DMS79 (cell line): ENCODE measurements around the gene SCNN1B.

Experiments used
- DNase-seq: peaks from one replicate; lab custom pipeline; 2025; lab: John Stamatoyannopoulos, UW

SCNN1B gene

DNA sequence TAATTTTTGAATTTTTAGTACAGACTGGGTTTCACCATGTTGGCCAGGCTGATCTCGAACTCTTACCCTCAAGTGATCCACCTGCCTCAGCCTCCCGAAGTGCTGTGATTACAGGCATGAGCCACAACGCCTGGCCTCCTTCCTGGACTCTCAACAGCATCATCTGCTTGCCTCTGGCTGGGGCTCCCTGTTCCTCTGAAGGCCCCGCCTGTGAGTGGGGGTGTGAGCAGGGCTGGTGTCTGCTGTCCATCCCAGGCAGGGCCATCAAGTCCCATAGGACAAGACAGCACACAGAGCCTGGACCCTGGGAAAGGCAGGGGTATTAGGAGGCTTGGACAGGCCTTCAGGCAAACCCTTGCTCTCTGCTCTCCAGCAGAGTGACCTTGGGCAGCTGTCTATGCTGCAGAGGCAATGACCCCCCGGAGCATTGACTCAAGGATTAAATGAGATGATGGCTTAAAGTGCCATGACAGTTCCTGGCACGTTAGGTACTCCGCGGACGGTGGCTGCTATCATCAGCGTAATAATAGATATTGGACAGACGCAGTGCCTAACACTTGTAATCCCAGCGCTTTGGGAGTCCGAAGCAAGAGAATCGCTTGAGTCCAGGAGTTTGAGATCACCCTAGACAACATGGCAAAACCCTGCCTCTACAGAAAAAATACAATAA lies 19.2 kb downstream of the SCNN1B start:
- no peak for DNase-seq

DNA sequence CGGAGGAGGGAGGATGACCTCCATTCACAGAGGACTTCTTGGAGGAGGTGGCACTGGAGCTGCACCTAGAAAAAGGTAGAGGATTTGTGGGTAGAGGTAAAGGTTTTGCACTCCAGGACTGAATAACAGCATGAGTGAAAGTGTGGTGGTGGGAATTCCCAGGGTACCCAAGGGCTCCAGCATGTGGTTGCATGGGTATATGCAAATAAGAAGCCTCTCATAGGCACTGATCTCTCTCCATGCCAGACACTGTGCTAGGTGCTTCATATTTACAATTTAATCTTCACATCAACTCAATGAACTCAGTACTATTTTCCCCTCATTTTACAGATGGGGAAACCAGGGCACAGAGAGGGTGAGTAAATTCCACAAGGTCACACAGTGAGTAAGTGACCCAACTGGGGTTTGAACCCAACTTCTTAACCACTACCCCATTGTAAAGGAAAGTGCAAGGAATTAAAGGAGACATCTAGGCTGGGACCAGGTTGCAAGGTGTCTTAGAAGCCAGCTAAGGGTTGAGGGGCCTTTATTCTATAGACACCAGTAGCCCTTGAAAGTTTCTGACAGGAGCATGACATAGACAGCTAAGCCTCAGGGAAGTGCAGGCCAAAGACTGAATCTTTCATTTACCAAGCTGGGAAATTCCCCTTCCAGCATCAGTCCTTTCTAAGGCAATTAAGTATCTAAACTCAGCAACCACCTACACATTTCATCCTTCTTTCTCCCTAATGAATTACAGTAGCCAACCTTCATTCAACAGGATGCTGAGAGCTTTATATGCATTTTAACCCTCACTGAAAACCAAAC lies 21.3 kb downstream of the SCNN1B start:
- DNase-seq: no peak

- DNase-seq: peak; percentile 82
Measured at GRCh38 chr16:23324727-23325126, 22.6 kb downstream of the SCNN1B start.

- no peak for DNase-seq
Measured at GRCh38 chr16:23327836-23328235, 25.7 kb downstream of the SCNN1B start.

DNA sequence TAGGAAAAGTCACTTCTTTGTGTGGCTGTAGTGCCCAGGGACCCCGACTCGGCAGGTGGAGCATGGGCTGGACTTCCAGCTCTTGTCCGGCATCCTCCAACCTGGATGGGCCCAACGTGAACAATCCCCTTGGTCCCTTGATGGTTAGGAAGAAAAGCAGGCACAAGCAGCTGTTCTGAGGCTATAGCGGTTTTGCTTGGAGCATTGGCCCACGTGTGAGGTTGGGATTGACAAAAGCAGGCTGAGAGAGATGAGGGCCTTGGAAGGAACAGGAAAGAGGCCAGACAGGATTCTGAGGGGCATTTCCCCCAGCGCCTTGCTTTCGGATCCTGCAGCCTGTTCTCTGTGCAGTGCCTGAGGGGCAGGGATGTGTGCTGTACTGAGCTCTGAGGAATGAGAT lies 28.1 kb downstream of the SCNN1B start:
- no peak for DNase-seq

DNA sequence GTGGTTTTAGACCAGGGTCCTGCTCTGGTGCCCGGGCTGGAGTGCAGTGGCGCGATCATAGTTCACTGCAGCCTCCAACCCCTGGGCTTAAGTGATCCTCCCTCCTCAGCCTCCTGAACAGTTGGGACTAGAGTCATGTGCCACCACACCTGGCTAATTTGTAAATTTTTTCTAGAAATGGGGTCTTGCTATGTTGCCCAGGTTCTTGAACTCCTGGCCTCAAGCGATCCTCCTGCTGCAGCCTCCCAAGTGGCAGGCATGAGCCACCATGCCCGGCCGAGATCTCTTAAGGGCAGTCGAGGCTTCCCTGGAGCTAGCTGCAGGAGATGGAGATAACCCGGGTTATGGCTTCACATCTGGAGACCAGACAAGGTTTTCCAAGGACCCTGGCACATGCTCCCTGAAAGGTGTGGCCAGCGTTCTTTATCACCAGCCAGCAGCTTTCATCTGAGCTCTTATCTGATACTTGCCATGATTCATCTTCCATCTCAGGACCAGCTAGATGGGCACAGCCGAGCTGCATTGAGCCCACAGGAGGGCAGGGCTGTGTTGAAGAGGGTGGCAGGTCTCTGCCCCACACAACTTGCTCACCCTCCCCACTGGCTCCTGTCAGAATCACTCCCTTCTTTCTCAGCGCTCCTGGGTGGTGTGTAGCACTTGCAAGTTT lies 28.6 kb downstream of the SCNN1B start:
- DNase-seq: no peak

- DNase-seq: no peak
Measured at GRCh38 chr16:23333034-23333579, 31.0 kb downstream of the SCNN1B start.

GRCh38 chr16:23333831-23334456 lies 31.8 kb downstream of the SCNN1B start:
- DNase-seq: no peak

- DNase-seq: peak; percentile 14
Measured at GRCh38 chr16:23334457-23334853, 32.4 kb downstream of the SCNN1B start.

GRCh38 chr16:23334950-23335349 lies 32.8 kb downstream of the SCNN1B start:
- no peak for DNase-seq

DNA sequence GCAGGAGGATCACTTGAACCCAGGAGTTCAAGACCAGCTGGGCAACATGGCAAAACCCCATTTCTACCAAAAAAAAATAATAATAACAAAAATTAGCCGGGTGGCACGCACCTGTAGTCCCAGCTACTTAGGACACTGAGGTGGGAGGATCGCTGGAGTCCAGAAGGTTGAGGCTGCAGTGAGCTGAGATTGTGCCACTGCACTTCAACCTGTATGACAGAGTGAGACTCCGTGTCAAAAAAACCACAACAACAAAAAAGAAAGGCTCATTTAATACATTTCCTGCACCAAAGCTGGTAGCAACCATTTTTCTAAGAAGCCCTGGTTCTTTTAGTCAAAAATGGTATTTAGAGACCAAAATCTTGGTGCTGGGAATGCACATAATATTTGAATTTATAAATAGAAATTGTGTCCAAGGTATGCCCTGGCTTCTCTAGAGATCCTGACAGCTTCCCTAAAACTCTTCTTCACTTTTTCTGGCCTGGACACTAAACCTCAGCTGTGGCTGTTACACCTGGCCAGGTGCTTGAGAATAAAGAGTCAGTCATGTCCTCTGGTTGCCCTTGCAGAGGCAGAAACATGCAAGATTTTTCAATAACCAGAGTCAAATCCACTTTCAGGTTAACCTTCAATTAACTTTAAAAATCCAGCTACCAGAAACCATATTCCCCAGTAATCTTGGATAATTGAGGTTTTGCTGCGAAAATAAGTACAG lies 35.9 kb downstream of the SCNN1B start:
- no peak for DNase-seq

DNA sequence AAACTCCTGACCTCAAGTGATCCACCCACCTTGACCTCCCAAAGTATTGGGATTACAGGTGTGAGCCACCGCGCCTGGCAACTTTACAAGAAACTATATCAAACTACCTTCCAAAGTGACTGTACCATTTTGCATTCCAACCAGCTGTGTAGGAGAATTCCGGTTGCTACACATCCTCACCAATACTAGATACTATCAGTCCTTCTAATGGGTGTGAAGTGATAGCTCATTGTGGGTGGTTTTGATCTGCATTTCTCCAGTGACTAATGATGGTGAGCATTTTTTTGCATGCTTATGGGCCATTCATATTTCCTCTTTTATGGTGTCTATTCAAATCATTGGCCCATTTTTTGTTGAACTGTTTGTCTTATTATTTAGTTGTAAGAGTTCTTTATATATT lies 37.7 kb downstream of the SCNN1B start:
- DNase-seq: no peak

- no peak for DNase-seq
Measured at GRCh38 chr16:23342083-23342640, 40.1 kb downstream of the SCNN1B start.

DNA sequence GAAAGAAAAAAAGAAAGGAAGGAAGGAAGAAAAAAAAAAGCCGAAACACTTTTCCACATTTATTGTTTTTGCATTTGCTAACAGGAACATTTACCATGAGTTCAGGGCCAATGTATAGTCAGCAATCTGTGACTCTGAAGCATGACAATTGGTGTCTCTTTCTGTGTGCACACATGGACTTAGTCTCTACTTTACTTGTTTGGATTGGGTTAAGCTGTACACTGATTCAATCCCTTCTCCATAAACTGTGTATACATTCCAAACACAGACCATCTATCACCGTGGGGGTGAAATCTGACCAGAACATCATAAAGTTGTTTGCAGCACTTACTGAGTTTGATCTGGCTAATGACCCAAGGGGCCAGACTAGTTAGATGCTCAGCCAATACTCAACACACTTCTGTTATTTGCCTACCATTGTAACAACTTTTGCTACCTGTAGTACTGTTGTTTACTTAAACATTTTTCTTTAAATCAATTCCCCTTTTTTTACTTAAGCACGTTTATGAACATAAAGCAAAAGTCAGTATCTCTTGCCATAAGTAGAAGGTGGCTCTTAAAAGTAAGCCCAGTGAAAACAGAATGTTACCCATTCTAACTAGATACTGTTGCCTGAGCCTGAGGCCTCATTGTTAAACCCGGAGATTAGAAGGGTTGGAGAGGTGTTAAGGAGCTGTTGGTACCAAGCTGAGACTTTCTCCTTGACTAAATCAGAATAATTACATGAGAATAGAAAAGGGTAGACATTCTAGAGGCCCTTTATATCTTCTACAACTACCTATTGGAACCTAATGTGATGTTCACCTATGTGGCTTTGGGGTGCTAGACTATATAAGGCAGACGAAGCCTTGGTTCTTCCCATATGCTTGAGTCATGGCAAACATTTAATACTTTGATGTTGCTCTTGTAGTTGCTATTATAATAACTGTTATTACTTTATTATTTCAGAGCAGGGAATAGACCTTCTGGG lies 41.8 kb downstream of the SCNN1B start:
- no peak for DNase-seq

- no peak for DNase-seq
Measured at GRCh38 chr16:23345237-23345636, 43.1 kb downstream of the SCNN1B start.

- DNase-seq: no peak
Measured at GRCh38 chr16:23348579-23349469, 46.7 kb downstream of the SCNN1B start.

DNA sequence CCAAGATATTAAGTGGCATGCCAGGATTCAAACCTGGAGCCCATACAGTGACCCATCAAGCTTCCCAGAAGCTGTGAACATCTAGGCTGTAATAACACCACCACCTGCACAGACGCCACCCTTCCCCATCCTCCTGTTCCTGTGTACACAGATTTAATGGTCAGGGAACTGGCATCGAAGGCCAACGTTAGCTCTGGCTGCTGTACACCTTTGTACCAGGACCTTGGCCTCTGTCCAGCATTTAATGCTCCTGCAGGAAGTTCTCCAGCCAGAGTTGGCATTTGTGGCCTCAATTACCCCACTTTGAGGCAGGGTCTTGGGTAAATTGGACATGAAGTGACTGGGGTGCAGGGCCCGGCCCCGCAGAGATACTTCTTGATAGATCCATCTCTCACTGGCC lies 49.3 kb downstream of the SCNN1B start:
- DNase-seq: no peak

GRCh38 chr16:23353440-23353839 lies 51.3 kb downstream of the SCNN1B start:
- no peak for DNase-seq

GRCh38 chr16:23354246-23354645 lies 52.1 kb downstream of the SCNN1B start:
- no peak for DNase-seq
